Measurements from ENCODE around the gene RAB14. TPM values are rescaled to one million over a fixed set of nuclear protein-coding genes. Genes with fewer than 3 reads are reported as not detected.

Gene RAB14
- total RNA-seq, 1 donor from 2014 or later = 35.9 TPM

- Histone ChIP-seq H3K9me3 (ENCODE audit: low read depth) (no peaks in the 10 kb centered on the region), H3F3A (ENCODE audit: low read depth) (no peaks in the 10 kb centered on the region), H3K4me3 (no peak overlapping the region), H3K27ac (no peak overlapping the region), H3K9ac (no peak overlapping the region), H3K79me2 (ENCODE audit: low read depth) (peaks cover 100% of the 10 kb centered on the region), H3K4me1 (peaks cover 28% of the 10 kb centered on the region), H3K4me2 (no peak overlapping the region), H4K20me1 (ENCODE audit: low read depth) (peaks cover 94% of the 10 kb centered on the region), H2AFZ (replicated peaks) (no peak overlapping the region), H3K36me3 (no peaks in the 10 kb centered on the region), H3K27me3 (no peaks in the 10 kb centered on the region)
- Mint-ChIP-seq H3K4me1 (peaks cover 39% of the 10 kb centered on the region), H3K36me3 (no peaks in the 10 kb centered on the region), H3K4me3 (no peak overlapping the region), H3K27ac (no peak overlapping the region), H3K9me3 (no peaks in the 10 kb centered on the region), H3K27me3 (ENCODE audit: insufficient read depth, low read depth) (peaks cover 2% of the 10 kb centered on the region)
- no peak for DNase-seq (ENCODE audit: low spot score)
- TF ChIP-seq EZH2 (IDR thresholded peaks at IDR 0.05) (no peak), EZH2phosphoT487 (IDR thresholded peaks at IDR 0.05) (no peak), CTCF (IDR thresholded peaks at IDR 0.05) (no peak)
Observed at GRCh38 chr9:121196389-121196788, 5.3 kb downstream of the RAB14 start.

- no peak overlapping the region for H2AFZ ChIP-seq (replicated peaks)
- H3F3A ChIP-seq (ENCODE audit: low read depth) = no peaks in the 10 kb centered on the region
- H3K9me3 ChIP-seq (ENCODE audit: low read depth) = no peaks in the 10 kb centered on the region
- DNase-seq (ENCODE audit: low spot score) = no peak
- no peaks in the 10 kb centered on the region for H3K36me3 ChIP-seq
- no peaks in the 10 kb centered on the region for H3K27me3 ChIP-seq
- H3K27me3 Mint-ChIP-seq (ENCODE audit: insufficient read depth, low read depth) = no peaks in the 10 kb centered on the region
- H3K36me3 Mint-ChIP-seq = no peaks in the 10 kb centered on the region
- peaks cover 93% of the 10 kb centered on the region for H4K20me1 ChIP-seq (ENCODE audit: low read depth)
- no peak overlapping the region for H3K9ac ChIP-seq
- no peak overlapping the region for H3K4me3 Mint-ChIP-seq
- H3K79me2 ChIP-seq (ENCODE audit: low read depth) = peaks cover 100% of the 10 kb centered on the region
- peaks cover 28% of the 10 kb centered on the region for H3K4me1 Mint-ChIP-seq
- no peak overlapping the region for H3K27ac ChIP-seq
- H3K9me3 Mint-ChIP-seq = no peaks in the 10 kb centered on the region
- H3K27ac Mint-ChIP-seq = no peak overlapping the region
- H3K4me1 ChIP-seq = peaks cover 19% of the 10 kb centered on the region
- no peak overlapping the region for H3K4me3 ChIP-seq
- TF ChIP-seq CTCF (IDR thresholded peaks at IDR 0.05) = no peak
- TF ChIP-seq EZH2 (IDR thresholded peaks at IDR 0.05) = no peak
- no peak for TF ChIP-seq EZH2phosphoT487 (IDR thresholded peaks at IDR 0.05)
- no peak overlapping the region for H3K4me2 ChIP-seq
Observed at GRCh38 chr9:121194730-121195129, 6.9 kb downstream of the RAB14 start.

DNA sequence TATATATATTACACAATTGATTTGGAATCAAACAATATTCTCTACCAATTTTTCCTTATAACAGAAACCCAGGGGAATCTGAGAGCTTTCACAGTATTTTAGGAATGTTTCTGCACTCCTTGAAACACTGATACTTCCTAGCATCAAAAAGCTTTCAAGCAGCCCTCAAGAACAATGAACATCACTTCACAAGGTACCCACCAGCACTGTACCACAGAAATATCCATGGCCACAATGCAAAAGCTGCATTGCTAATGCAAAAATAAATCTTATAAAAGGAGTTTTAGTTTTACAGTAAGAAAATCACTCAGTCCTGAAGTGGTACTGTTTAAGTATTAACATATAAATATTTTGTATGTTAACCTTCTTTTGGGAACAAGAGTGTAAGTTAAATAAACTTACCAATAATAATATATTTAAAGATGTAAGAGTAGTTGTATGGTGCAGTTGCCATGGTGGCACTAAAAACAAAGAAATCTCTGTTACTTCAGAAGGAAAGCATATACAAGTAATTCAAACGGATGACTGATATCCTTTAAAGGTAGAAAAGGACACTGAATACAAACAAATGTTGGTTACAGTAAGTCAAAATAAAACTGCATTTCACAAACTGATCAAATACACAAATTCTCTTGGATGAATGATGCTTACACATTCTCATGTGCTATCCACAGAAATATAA, 8.6 kb downstream of the RAB14 start:
- Histone ChIP-seq H3K4me2 (no peak overlapping the region), H2AFZ (replicated peaks) (no peak overlapping the region), H4K20me1 (ENCODE audit: low read depth) (peaks cover 79% of the 10 kb centered on the region), H3K4me1 (peaks cover 4% of the 10 kb centered on the region), H3K9me3 (ENCODE audit: low read depth) (no peaks in the 10 kb centered on the region), H3K4me3 (no peak overlapping the region), H3K27me3 (no peaks in the 10 kb centered on the region), H3K9ac (no peak overlapping the region), H3K36me3 (no peaks in the 10 kb centered on the region), H3K79me2 (ENCODE audit: low read depth) (peaks cover 93% of the 10 kb centered on the region), H3K27ac (no peak overlapping the region), H3F3A (ENCODE audit: low read depth) (no peaks in the 10 kb centered on the region)
- Mint-ChIP-seq H3K27me3 (ENCODE audit: insufficient read depth, low read depth) (no peaks in the 10 kb centered on the region), H3K27ac (no peak overlapping the region), H3K4me3 (no peak overlapping the region), H3K9me3 (no peaks in the 10 kb centered on the region), H3K4me1 (peaks cover 19% of the 10 kb centered on the region), H3K36me3 (no peaks in the 10 kb centered on the region)
- TF ChIP-seq EZH2 (IDR thresholded peaks at IDR 0.05) (no peak), EZH2phosphoT487 (IDR thresholded peaks at IDR 0.05) (no peak), CTCF (IDR thresholded peaks at IDR 0.05) (no peak)
- DNase-seq (ENCODE audit: low spot score) = no peak

Measured in neural progenitor cell (in vitro differentiated cells).